Spleen (tissue), 7 donors: ENCODE data around the gene WFDC2.

Source experiments
- CTCF ChIP-seq, 11 experiments: fragments of 200-600 bp in 7 of 11; fragments of 450-650 bp in 4 of 11; sonication (generic) in 4 of 11; IDR thresholded peaks in 8 of 11; conservative IDR thresholded peaks in 3 of 11; 1 replicate in 7 of 11; 2 replicates in 4 of 11; pipeline versions ENCODE4 v1.4.0 to v1.8.0; 2016 to 2021; ENCODE audit warnings: antibody characterized with exemption in 11 of 11, inconsistent platforms in 4 of 11, mild to moderate bottlenecking in 1 of 11
- POLR2A ChIP-seq, 3 donors: fragments of 450-650 bp; IDR thresholded peaks; one replicate each; pipeline ENCODE4 v1.5.1; 2017; ENCODE audit warnings: antibody characterized with exemption in 3 of 3, mild to moderate bottlenecking in 1 of 3
- donor health status: DM: no; HTN: no; CAD: no; lungs with moderate emphysema.
- donor health status: DM: no; HTN: no; CAD: no.
- donor health status: DM: no; HTN: no; CAD: no.

- TF ChIP-seq CTCF (IDR thresholded peaks at IDR 0.05 in 8 of 11, conservative IDR thresholded peaks at IDR 0.05 in 3 of 11) (peak in 8 of 11 experiments; percentile 12 to 56 (median 46)), POLR2A (IDR thresholded peaks at IDR 0.05) (no peak)
These were observed 23.6 kb upstream of the WFDC2 start for GRCh38 chr20:45445805-45446562.
